HG02759 (cell line): ENCODE results near the gene PTPRN2.

Source experiments
- ATAC-seq: cut with Tn5 transposase; IDR thresholded peaks from one replicate; pipeline ENCODE4 v1.9.1; 2021; ENCODE audit warnings: mild to moderate bottlenecking, moderate library complexity; ENCODE audit not compliant: unreplicated experiment

Gene PTPRN2

GRCh38 chr7:158093156-158093796, 494.3 kb downstream of the PTPRN2 start:
- ATAC-seq: no peak

- no peak for ATAC-seq
These were observed 500.4 kb downstream of the PTPRN2 start for GRCh38 chr7:158087196-158087595.

GRCh38 chr7:158085741-158086695, 501.6 kb downstream of the PTPRN2 start:
- no peak for ATAC-seq

- no peak for ATAC-seq
These were observed 503.1 kb downstream of the PTPRN2 start for GRCh38 chr7:158084555-158084954.

GRCh38 chr7:158083526-158084310, 503.9 kb downstream of the PTPRN2 start:
- ATAC-seq: no peak

- no peak for ATAC-seq
These were observed 504.9 kb downstream of the PTPRN2 start for GRCh38 chr7:158082761-158083160.

- ATAC-seq: no peak
These were observed 506.7 kb downstream of the PTPRN2 start for GRCh38 chr7:158080899-158081445.

- ATAC-seq: no peak
These were observed 509.4 kb downstream of the PTPRN2 start for GRCh38 chr7:158077934-158078910.

- ATAC-seq: no peak
These were observed 510.3 kb downstream of the PTPRN2 start for GRCh38 chr7:158077151-158077840.

GRCh38 chr7:158076656-158077055, 511.0 kb downstream of the PTPRN2 start:
- ATAC-seq: no peak

GRCh38 chr7:158076215-158076614, 511.4 kb downstream of the PTPRN2 start:
- ATAC-seq: no peak

- no peak for ATAC-seq
These were observed 512.0 kb downstream of the PTPRN2 start for GRCh38 chr7:158075633-158076001.

- ATAC-seq: no peak
These were observed 512.6 kb downstream of the PTPRN2 start for GRCh38 chr7:158074896-158075632.

GRCh38 chr7:158073845-158074840, 513.5 kb downstream of the PTPRN2 start:
- ATAC-seq: no peak

GRCh38 chr7:158072991-158073730, 514.5 kb downstream of the PTPRN2 start:
- no peak for ATAC-seq

- ATAC-seq: no peak
These were observed 517.3 kb downstream of the PTPRN2 start for GRCh38 chr7:158070222-158070920.
